ENCODE data around the gene OR4F15. TPM values are rescaled to one million over a fixed set of nuclear protein-coding genes. Genes with fewer than 3 reads are reported as not detected.
"Not testable (repeated sequence)": the region's sequence is repeated elsewhere in the genome, so short reads cannot be mapped to it uniquely, and the experiment has no call there.

The OR4F15 gene, protein sequence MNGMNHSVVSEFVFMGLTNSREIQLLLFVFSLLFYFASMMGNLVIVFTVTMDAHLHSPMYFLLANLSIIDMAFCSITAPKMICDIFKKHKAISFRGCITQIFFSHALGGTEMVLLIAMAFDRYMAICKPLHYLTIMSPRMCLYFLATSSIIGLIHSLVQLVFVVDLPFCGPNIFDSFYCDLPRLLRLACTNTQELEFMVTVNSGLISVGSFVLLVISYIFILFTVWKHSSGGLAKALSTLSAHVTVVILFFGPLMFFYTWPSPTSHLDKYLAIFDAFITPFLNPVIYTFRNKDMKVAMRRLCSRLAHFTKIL
- total RNA-seq (2014; rRNA removed; shearing (Covaris generic)): not detected in 2 replicates
- polyA plus RNA-seq (2014; cell fraction: nucleus; rRNA removed): not detected in 2 replicates

DNA sequence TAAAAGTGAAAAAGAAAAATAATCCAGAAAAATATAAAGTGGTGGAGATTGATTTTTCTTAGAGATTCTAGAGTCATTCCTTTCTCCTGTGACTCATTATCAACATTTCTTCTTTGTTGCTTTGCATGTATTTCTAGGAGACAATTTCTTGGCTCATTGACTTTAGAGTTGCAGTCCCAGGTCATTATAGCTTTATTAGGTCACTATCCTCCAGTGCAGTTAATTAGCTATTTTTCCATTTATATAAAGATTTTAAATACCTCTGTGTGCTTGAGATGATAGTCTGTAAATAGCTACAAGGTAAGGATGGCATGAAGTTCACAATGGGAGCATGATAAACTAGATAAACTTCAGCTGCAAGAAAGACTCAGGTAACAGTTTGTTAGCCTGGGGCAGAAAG lies at the start of gene OR4F15:
TSS of gene OR4F15 (plus strand) at position 301 of the 400 bp plus-strand sequence. CDS start 5,985 bp downstream, outside the sequence.
- no peak for DNase-seq (ENCODE audit: extremely low read depth, low read depth)

DNA sequence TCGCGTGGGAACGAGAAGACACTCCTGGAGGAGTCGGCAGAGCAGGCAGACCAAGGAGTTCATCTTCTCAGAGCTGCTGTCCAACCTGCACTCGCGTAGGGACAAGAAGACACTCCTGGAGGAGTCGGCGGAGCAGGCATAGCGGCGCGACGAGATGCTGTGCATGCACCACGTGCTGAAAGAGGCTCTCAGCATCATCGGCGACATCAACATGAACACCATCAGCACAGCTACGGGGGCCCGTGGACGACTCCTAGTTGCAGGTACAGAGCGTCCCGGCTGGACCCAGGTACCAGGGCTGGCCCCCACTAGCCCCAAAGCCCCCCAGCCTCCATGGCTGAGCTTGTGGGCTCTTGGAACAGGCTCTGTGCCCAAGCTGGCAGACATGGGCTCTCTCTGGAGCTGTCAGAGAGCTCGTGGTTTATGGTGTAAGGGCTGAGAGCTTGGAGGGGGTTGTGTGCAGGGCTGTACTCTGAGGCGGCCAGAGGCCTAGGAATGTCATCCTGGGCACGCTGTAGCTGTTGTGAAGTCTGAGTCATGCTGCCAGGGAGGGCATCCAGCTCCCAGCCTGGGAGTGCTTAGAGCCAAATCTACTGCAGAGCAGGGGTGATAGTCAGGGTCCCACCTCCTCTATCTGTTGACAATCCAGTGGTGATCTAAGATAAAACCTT lies 47.2 kb upstream of the OR4F15 start:
- not testable (repeated sequence) for DNase-seq (ENCODE audit: extremely low read depth, low read depth)

- DNase-seq (ENCODE audit: extremely low read depth, low read depth): not testable (repeated sequence)
These were observed 46.7 kb upstream of the OR4F15 start for GRCh38 chr15:101765340-101765671.

DNA sequence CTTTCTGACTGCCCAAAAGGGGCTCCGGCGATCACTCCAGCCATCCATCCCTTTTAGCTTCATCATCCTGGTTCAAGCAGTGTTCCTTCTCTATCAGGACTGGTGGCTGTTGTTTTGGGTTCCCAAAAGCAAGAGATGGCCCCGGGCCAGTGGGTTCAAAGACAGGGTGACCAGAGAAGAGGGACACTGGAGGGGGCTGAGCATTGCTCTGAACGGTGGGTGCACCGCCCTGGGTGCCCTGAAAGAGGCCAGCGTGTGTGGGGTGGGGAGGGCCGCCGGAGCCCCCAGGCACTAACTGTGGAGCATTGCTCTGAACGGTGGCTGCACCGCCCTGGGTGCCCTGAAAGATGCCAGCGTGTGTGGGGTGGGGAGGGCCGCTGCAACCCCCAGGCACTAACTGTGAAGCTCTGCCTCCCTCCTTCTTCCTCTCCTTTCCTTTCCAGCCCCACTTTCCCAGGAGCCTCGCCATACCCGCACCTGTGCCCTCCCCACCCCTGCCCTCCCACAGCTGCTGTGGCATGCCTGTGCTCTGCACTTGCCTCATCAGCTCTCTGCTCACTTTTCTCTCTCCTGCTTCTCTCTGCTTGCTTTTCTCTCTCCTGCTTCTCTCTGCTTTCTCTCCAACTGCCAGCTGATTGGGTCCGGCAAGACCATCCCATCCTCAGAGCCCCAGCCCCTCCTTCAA lies 46.1 kb upstream of the OR4F15 start:
- DNase-seq (ENCODE audit: extremely low read depth, low read depth): no peak

- not testable (repeated sequence) for DNase-seq (ENCODE audit: extremely low read depth, low read depth)
These were observed 44.8 kb upstream of the OR4F15 start for GRCh38 chr15:101767083-101767640.

- DNase-seq (ENCODE audit: extremely low read depth, low read depth): no peak
These were observed 39.1 kb upstream of the OR4F15 start for GRCh38 chr15:101772921-101773320.

DNA sequence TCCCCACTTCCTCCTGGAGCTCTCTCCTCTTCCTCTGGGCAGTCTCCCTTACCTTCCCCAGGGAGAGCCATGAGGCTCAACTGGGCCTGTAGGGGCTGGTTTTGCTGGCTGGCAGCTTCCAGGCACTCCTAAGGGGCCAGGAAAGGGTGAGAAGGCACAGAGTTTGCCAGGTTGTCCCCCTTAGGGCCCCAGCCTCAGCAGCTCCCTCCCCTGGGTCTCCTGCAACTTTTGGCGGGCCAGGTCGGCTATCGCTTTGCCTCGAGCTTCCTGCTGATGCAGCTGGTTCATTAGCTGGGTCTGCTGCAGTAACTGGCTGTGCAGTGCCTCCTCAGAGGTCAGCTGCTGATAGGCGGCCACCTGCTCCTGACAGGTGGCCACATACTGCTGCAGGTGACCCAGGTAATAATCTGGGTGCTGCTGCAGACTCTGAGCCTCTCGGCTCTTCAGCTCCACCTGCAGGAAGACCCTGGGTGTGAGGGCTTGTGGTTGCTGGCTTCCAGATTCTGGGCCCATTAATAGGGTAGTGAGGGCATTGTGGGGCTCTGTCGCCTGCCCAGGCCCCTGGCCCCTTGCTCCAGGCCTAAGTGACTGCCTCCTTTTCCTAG lies 38.4 kb upstream of the OR4F15 start:
- no peak for DNase-seq (ENCODE audit: extremely low read depth, low read depth)

GRCh38 chr15:101775136-101775535 lies 36.9 kb upstream of the OR4F15 start:
- DNase-seq (ENCODE audit: extremely low read depth, low read depth): no peak

DNA sequence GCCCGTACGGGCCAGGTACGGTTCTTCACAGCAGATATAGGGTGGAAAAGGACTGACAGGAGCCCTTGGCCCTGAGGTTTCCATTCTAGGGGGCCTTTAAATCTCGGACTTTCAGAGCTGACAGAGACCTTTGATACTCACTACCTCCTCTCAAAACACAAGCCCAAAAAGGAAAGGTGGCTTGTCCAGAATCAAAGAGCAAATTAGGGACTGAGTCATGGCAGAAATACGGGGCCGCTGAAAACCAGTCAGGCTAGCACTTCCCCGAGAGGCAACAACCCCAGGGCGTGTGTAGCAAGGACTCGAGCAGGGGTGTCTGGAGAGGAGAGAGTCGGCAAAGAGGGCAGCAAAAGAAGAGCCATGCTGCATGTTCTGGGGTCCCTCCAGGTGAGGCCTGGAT lies 33.4 kb upstream of the OR4F15 start:
- not testable (repeated sequence) for DNase-seq (ENCODE audit: extremely low read depth, low read depth)

- DNase-seq (ENCODE audit: extremely low read depth, low read depth): not testable (repeated sequence)
These were observed 31.8 kb upstream of the OR4F15 start for GRCh38 chr15:101780225-101780624.

DNA sequence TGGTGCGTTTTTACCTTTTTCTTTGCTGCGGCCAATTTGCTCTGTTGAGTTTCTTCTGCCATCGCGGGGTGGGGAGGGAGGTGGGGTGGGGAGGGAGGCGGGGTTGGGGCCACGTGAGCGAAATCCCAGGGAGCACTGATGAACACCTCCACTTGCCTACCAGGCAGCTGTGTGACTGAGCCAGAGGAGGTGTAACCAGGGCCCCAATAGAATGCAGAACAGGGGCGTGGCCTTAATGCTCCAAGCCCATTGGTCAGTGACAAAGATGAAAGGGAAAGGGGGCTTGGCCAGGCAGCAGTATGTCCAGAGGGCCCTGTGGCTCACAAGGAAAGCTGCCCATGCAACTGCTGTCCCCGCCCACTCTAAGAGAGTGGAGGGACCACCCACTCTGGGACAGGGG lies 30.1 kb upstream of the OR4F15 start:
- no peak for DNase-seq (ENCODE audit: extremely low read depth, low read depth)

GRCh38 chr15:101784644-101785043 lies 27.4 kb upstream of the OR4F15 start:
- DNase-seq (ENCODE audit: extremely low read depth, low read depth): no peak

DNA sequence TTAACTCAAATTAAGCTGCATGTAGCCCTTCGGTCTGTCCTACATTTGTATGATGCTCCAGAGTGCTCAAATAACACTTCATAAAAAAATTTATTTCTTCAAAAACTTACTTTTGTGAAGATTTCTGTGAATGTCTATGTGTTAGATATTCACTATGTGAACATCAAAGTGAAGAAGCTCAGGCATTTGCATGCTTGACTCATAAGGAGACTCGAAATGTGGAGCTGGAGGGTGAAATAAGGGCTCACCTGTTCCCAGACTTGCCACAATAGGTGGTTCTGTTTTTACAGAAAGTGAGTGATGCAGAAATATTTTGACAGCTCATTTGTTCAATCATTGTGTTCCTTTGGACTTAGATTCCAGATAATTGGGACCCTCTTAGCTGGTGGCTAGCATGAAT lies 25.6 kb upstream of the OR4F15 start:
- not testable (repeated sequence) for DNase-seq (ENCODE audit: extremely low read depth, low read depth)

- not testable (repeated sequence) for DNase-seq (ENCODE audit: extremely low read depth, low read depth)
These were observed 24.0 kb upstream of the OR4F15 start for GRCh38 chr15:101788001-101788400.

- DNase-seq (ENCODE audit: extremely low read depth, low read depth): not testable (repeated sequence)
These were observed 23.3 kb upstream of the OR4F15 start for GRCh38 chr15:101788503-101789269.

DNA sequence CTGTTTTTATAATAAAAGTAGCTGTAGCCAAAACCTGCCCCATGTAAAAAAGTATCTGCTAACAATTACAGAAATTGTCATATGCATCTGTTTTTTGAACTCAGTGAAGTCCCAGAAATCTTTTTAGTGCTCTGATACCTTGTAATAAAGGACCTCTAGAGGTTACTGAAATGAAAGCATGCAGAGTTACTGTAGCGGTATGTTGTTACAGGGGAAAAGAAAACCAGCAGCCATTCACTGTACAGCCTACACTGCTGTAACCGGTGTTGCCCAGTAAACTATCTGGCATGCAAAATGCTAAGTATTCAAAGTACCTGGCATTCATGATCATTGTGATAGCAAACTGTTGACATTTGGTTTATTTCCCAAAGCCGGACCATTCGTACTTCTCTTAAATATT lies 21.3 kb upstream of the OR4F15 start:
- not testable (repeated sequence) for DNase-seq (ENCODE audit: extremely low read depth, low read depth)

DNA sequence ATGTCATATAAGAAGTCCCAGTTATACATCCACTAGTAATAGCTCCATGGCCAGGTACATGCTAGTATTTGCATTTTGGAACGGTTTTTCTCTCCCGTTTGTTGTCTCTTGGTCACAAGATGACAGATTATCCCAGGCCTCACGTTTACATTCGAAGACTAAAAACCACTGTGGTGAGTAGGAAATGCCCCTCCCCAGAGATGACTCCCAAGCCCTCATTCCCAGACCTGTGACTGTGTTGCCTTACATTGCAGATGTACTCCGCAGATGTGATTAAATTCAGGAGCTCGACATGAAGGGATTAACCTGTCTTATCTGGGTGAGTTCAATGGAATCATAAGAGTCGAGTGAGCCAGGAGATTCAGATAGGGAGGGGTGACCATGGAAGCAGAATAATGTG lies 18.0 kb upstream of the OR4F15 start:
- not testable (repeated sequence) for DNase-seq (ENCODE audit: extremely low read depth, low read depth)

DNA sequence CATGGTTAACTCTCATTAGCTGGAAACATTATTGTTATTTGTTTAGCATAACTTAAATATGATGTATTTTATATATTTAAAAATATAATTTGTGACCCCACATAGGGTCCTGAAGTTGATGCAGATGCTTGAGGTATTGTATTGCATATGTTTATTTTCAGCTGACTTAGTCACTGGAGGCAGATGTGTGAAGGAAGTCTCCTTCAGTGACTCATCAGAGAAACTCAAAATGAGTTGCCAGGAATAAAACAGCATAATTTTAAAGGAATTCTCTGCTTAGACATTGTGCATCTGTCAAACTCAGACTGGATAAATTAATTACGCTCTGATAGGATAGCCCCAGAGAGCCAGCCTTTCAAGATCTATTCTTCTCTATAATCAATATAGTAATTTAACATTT lies 16.5 kb upstream of the OR4F15 start:
- DNase-seq (ENCODE audit: extremely low read depth, low read depth): no peak

- DNase-seq (ENCODE audit: extremely low read depth, low read depth): no peak
These were observed 12.3 kb upstream of the OR4F15 start for GRCh38 chr15:101799665-101800064.

GRCh38 chr15:101801048-101801447 lies 11.0 kb upstream of the OR4F15 start:
- DNase-seq (ENCODE audit: extremely low read depth, low read depth): no peak

All from NCI-H460 (cell line).